Stimulated activated naive CD4-positive, alpha-beta T cell treated with Interleukin-2 at 50 U/mL for 16 hours (primary cell): Measurements from ENCODE around the gene URM1.

ENCODE experiments used
- DNase-seq: peaks from one replicate; lab custom pipeline; 2025; lab: John Stamatoyannopoulos, UW

The URM1 gene

GRCh38 chr9:128429513-128430086, 58.4 kb downstream of the URM1 start:
- no peak for DNase-seq

- DNase-seq = no peak
Measured at GRCh38 chr9:128431207-128431606, 60.0 kb downstream of the URM1 start.

GRCh38 chr9:128434340-128434739, 63.2 kb downstream of the URM1 start:
- no peak for DNase-seq

- DNase-seq = no peak
Measured at GRCh38 chr9:128435611-128436010, 64.4 kb downstream of the URM1 start.

GRCh38 chr9:128438343-128439109, 67.4 kb downstream of the URM1 start:
- DNase-seq = peak; percentile 71

- no peak for DNase-seq
Measured at GRCh38 chr9:128439273-128439672, 68.1 kb downstream of the URM1 start.
